ENCODE data around the gene PDXP.

Gene PDXP

GRCh38 chr22:37628830-37629229 is 29.7 kb upstream of the PDXP start:
- no peak for DNase-seq (ENCODE audit: low read depth)

GRCh38 chr22:37629928-37630327 is 28.6 kb upstream of the PDXP start:
- DNase-seq (ENCODE audit: low read depth), result no peak

DNA sequence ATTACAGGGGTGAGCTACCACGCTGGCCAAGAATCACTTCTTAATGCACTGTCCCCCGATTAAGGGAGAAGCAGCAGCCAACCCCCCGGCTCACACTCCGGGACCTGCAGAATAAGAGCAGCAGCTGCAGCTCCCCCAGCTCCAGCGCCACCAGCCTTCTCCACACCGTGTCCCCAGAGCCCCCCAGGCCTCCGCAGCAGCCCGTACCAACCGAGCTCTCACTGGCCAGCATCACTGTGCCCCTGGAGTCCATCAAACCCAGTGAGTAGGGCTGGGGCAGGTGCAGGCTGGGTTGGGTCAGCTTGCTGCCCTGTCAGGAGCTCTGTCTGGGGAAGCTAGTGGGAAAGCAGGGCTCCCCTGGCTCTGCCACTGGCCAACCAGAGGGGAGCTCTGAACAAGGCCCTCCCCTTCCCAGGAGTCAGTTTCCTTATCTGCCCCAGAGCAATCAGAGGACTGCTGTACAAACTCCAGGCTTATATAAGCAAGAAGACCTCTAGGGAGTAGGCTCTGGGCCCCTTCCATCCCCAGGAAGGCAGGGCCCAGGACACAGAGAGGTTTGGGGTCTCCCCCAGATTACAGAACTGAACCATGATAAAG is 27.6 kb upstream of the PDXP start:
- DNase-seq (ENCODE audit: low read depth), result no peak

DNA sequence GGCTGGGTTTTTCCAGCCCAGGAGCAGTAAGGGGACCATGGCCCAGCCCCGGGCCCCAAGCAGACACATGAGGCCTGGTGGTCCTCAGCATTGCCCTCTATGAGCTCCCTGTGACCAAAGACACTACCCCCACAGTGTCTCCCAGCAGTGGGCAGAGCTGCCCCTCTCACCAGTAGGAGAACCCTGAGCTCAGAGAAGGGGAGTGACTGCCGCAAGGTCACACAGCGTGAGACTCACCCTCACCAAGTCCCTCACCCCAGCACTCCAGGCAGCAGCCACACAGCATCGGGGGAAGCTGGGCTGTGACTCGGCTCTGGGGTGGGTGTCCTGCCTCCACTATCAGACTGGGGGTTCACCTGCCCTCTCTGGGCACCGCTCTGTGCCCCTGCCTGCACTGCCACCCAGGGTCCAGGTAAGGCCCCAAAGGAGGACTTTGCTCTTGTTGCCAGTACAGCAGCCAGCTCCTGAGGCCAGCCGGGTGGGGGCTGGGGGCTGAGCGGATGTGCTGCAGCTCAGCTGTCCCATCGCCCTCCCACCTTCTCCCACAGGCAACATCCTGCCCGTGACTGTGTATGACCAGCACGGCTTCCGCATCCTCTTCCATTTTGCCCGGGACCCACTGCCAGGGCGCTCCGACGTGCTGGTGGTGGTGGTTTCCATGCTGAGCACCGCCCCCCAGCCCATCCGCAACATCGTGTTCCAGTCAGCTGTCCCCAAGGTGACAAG is 26.9 kb upstream of the PDXP start:
- DNase-seq (ENCODE audit: low read depth), result no peak

- no peak for DNase-seq (ENCODE audit: low read depth)
Observed at GRCh38 chr22:37632174-37633088, 26.1 kb upstream of the PDXP start.

DNA sequence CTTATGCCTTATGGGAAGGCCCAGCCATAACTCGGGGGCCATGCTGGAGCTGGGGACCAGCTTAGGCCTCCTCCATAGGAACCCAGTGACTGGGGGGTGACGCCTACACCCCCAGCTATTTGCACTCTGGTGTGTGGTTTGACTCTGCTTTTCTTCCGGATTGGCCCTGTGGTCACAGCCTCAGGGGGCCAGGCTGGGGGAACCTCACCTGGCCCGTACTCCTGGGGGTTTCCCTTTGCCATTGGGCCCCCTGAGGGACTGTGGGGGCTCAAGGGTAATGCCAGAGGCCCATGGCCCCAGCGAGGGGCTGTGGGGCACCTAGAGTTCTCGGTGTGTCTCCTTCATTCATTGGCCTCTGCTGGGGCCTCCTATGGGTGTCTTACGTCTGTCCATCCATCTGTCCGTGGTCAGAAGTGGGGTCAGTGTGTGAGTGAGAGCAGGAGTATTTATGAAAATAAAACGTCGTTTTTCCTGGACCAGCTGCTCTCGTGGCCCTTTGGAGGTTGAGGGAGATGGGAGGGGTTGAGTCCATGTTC is 25.4 kb upstream of the PDXP start:
- no peak for DNase-seq (ENCODE audit: low read depth)

GRCh38 chr22:37633625-37634416 is 24.7 kb upstream of the PDXP start:
- DNase-seq (ENCODE audit: low read depth), result no peak

- no peak for DNase-seq (ENCODE audit: low read depth)
Observed at GRCh38 chr22:37634417-37634924, 24.1 kb upstream of the PDXP start.

DNA sequence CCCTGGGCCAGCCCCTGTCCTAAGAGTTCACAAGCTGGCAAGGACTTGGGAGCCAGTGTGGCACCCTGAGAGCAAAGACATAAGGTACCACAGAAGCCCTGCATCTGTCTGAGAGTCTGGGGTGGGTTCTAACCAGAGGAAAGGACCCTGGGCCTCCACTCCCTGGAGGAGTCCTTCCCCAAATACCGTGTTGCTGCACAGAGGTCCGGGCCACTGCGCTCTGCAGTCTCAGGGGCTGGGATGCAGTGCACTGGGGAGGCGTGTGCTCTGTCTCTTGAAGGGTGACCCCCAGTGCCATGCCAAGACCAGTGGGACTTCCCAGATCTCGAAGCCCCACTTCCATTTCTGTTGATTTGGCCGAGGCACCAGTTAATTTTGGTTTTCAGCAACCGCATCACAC is 23.4 kb upstream of the PDXP start:
- DNase-seq (ENCODE audit: low read depth), result no peak

DNA sequence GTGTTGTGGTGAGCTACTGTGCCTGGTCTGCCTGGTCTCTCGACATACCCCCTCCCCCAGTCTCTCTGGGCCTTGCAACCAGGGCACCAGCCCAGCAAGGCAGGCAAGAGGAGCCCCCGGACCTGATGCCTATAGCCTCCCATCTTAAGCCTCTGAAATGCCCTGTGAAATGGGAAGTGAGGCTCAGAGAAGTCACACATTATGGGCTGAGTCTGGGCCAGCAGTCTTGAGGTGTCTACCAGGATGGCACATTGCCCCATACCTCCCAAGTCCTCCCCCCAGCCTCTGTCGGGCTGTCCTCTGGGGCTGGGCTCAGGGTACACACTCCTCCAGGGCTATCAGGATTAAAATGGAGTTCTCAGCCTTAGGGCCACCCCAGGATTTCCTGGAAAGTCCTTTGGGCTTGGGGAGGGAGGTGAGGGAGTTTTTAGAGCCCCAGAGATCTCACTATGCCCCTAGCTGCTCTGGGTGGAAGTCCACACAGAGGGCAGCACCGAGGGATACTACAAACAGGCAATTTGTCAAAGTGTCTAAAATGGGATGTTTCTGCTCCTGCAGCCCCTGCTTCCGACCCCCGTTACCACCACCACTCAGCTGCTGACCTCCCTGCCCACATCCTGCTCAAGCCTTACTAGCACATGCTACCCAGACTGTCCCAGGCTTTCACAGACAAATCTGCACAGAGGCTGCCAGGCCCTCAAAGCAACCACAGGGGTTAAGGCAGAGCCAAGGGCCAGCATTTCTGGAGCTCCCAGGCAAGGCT is 22.2 kb upstream of the PDXP start:
- no peak for DNase-seq (ENCODE audit: low read depth)

- DNase-seq (ENCODE audit: low read depth), result no peak
Observed at GRCh38 chr22:37636949-37637273, 21.6 kb upstream of the PDXP start.

GRCh38 chr22:37638391-37639069 is 20.0 kb upstream of the PDXP start:
- no peak for DNase-seq (ENCODE audit: low read depth)

GRCh38 chr22:37639070-37639760 is 19.3 kb upstream of the PDXP start, which contains the start of gene SH3BP1:
TSS of gene SH3BP1 (plus strand) at chr22:37639669. CDS start at chr22:37639788, 119 bp downstream.
- peak; percentile 18 for DNase-seq (ENCODE audit: low read depth)

GRCh38 chr22:37639771-37640590 is 18.5 kb upstream of the PDXP start:
- DNase-seq (ENCODE audit: low read depth), result no peak

DNA sequence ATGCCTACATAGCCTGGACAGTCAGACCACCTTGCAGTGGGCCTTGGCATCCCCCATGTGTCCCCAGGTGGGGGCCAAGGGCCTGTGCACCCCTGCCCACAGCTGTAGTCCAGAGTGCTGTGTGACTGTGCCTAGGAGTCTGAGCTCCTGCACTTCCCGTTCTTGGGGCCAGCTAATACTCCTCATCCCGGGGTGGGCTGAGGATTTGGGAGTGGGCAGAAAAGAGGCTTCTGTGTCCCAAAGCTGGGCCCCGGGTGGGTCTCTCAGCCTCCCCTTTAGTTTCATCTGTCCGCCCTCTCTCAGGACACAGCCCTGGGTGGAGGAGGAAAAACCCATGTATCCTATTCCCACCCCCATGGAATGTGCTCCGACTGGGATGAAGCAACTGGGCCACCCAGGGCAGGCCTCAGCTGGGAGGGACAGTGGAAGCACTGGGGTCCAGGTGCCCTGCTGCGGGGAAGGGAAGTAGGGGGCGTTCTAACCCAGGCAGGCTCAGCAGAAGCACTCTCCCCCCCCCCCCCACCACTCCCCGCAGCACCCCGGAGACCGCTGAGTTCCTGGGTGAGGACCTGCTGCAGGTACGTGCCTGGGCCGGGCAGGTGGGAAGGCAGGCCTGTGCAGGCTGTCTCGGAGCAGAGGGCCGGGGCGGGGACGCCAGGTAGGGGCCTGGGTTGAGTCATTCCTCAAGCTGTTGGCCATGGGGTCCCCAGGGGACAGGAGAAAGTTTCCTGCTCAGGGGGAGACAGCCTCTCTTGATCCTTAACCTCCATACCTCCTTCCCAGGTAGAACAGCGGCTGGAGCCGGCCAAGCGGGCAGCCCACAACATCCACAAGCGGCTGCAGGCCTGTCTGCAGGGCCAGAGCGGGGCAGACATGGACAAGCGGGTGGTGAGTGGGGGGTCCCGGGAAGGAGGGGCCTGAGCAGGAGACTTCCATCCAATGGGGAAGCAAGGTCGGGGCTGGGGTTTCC is 17.6 kb upstream of the PDXP start:
- DNase-seq (ENCODE audit: low read depth), result no peak

DNA sequence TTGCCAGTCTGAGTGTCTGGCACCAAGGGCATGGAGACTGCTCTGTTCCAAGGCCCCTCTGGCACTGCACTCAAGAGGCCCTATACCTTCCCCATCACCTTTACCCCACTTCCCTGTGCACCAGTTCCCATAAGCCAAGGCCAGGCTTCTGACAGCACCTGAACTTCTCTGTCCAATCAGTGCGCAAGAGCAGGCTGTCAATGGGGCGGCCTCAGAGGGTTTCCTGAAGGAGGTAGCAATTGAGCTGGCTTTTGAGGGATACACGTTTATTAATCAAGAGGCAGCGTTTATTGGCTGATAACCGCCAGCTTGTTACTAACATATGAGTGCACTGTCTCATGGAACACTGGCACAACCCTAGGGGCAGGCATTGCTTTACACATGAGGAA is 17.0 kb upstream of the PDXP start:
- DNase-seq (ENCODE audit: low read depth), result no peak

DNA sequence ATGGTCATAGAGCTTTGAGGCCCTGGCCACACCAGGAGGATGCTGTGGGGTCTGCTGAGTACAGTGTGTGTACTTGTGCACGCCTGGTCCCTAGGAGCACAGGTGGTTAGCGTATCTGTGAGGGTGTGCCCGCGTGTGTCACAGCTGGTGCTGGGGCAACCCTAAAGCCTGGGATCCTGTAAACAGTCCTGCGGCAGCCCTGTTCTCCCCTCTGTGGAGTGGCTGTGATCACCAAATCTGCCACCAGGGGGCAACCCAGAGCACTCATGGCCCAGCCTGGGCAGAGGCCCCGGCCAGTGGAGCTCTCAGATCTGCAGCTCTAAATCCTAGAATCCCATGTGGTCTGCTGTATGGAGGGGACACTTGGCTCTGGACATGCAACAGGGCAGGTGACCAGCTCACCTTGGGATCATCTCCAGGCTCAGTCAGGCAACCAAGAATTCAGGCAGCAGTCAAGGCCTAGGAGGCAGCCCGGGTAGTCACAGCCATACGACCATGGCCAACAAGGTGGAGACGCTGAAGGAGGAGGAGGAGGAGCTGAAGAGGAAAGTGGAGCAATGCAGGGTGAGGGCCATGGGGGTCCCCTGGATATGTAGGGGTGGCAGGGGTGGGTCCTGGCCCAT is 15.2 kb upstream of the PDXP start:
- DNase-seq (ENCODE audit: low read depth), result peak; percentile 77
